H1 (cell line): ENCODE data around the gene POGK. TPM values are rescaled to one million over a fixed set of nuclear protein-coding genes. Genes with fewer than 3 reads are reported as not detected.

Experiments
- ASH2L ChIP-seq: fragments of 200-600, 300-600 bp; sonication (generic); IDR thresholded peaks from one replicate; pipeline ENCODE4 v1.7.1; 2017; ENCODE audit warnings: low read length
- BCL11A ChIP-seq, 2 experiments: IDR thresholded peaks; one replicate each; pipeline ENCODE4 v1.6.1; 2011; ENCODE audit warnings: low read depth in 2 of 2, low read length in 2 of 2, mild to moderate bottlenecking in 2 of 2
- EGR1 ChIP-seq: IDR thresholded peaks from 2 replicates; pipeline ENCODE4 v1.6.1; 2011; ENCODE audit warnings: low read depth, low read length, borderline replicate concordance
- GABPA ChIP-seq: IDR thresholded peaks from 2 replicates; pipeline ENCODE4 v1.6.1; 2011; ENCODE audit warnings: mild to moderate bottlenecking, low read length, moderate library complexity, borderline replicate concordance; ENCODE audit not compliant: insufficient read depth
- JUN ChIP-seq: IDR thresholded peaks from 2 replicates; pipeline ENCODE4 v1.6.1; 2011; ENCODE audit warnings: low read depth, mild to moderate bottlenecking, improper control_type of control experiment, low read length
- JUND ChIP-seq: IDR thresholded peaks from 2 replicates; pipeline ENCODE4 v1.6.1; 2011; ENCODE audit warnings: mild to moderate bottlenecking, improper control_type of control experiment, low read length
- KDM4A ChIP-seq: IDR thresholded peaks from one replicate; pipeline ENCODE4 v1.7.1; 2012; ENCODE audit warnings: low read depth, mild to moderate bottlenecking, moderate library complexity, low read length, inconsistent platforms; ENCODE audit not compliant: severe bottlenecking
- MAFK ChIP-seq: IDR thresholded peaks from 2 replicates; pipeline ENCODE4 v1.6.1; 2012; ENCODE audit warnings: low read depth, mild to moderate bottlenecking, improper control_type of control experiment, low read length
- POLR2A ChIP-seq, 2 experiments: IDR thresholded peaks; 1 replicate in 1 of 2; 2 replicates in 1 of 2; pipeline ENCODE4 v1.6.1; 2011; ENCODE audit warnings: low read depth in 2 of 2, low read length in 2 of 2, mild to moderate bottlenecking in 2 of 2; ENCODE audit errors: control extremely low read depth in 1 of 2
- POU5F1 ChIP-seq: IDR thresholded peaks from 2 replicates; pipeline ENCODE4 v1.6.1; 2011; ENCODE audit warnings: low read depth, mild to moderate bottlenecking, low read length, moderate library complexity
- RAD21 ChIP-seq, 2 experiments: IDR thresholded peaks in 1 of 2; conservative IDR thresholded peaks in 1 of 2; 2 replicates each; pipeline ENCODE4 v1.6.1; 2011; ENCODE audit warnings: low read depth in 2 of 2, low read length in 2 of 2, improper control_type of control experiment in 1 of 2, inconsistent platforms in 1 of 2, mild to moderate bottlenecking in 1 of 2, moderate library complexity in 1 of 2
- SAP30 ChIP-seq: fragments of 300-600 bp; sonication (generic); IDR thresholded peaks from 2 replicates; pipeline ENCODE4 v1.7.1; 2012; ENCODE audit warnings: low read length, moderate library complexity, mild to moderate bottlenecking, inconsistent platforms; ENCODE audit not compliant: insufficient read depth, insufficient replicate concordance
- SIN3A ChIP-seq, 2 experiments: IDR thresholded peaks in 1 of 2; conservative IDR thresholded peaks in 1 of 2; 2 replicates each; pipeline ENCODE4 v1.6.1; 2011 to 2012; ENCODE audit warnings: low read length in 2 of 2, improper control_type of control experiment in 1 of 2, low read depth in 1 of 2, mild to moderate bottlenecking in 1 of 2
- SIRT6 ChIP-seq: IDR thresholded peaks from one replicate; pipeline ENCODE4 v1.7.1; 2012; ENCODE audit warnings: low read length, inconsistent platforms
- SP1 ChIP-seq: IDR thresholded peaks from 2 replicates; pipeline ENCODE4 v1.6.1; 2011; ENCODE audit warnings: low read depth, low read length
- SP2 ChIP-seq: IDR thresholded peaks from 2 replicates; pipeline ENCODE4 v1.6.1; 2012; ENCODE audit warnings: mild to moderate bottlenecking, low read length, inconsistent platforms
- SRF ChIP-seq: IDR thresholded peaks from 2 replicates; pipeline ENCODE4 v1.6.1; 2011; ENCODE audit warnings: mild to moderate bottlenecking, low read depth, low read length, moderate library complexity
- YY1 ChIP-seq: IDR thresholded peaks from 2 replicates; pipeline ENCODE4 v1.6.1; 2011; ENCODE audit warnings: low read depth, mild to moderate bottlenecking, low read length
- polyA plus RNA-seq, 7 experiments: library from polyadenylated mRNA; depleted of rRNA in 3 of 7; stranded (reverse) in 5 of 7; unstranded in 2 of 7; fragments of >200 nt in 5 of 7; fragments of 200-250 nt in 2 of 7; gene quantifications; 1 replicate in 5 of 7; 2 replicates in 1 of 7; 4 replicates in 1 of 7; pipeline versions ENCODE4 v1.2.1 to v1.2.3, GENCODE V29; 2011 to 2013; ENCODE audit warnings: missing spikeins in 2 of 7, mixed read lengths in 2 of 7
- total RNA-seq: library from RNA; stranded (reverse); fragmentation: NEBNext Ultra II Directional; extraction: Animal tissue kit (Norgen Biotek cat#: 25700); gene quantifications from 2 replicates; pipeline ENCODE4 v1.2.1, GENCODE V29; 2021
- TF ChIP-seq, protein P1 (sequence below): IDR thresholded peaks from 2 replicates; pipeline ENCODE4 v1.6.1; 2012; ENCODE audit warnings: low read length, inconsistent platforms
- TF ChIP-seq, protein P2 (sequence below), 3 experiments: IDR thresholded peaks; 1 replicate in 2 of 3; 2 replicates in 1 of 3; pipeline versions ENCODE4 v1.5.1 to v1.6.1; 2011; ENCODE audit warnings: low read length in 3 of 3, mild to moderate bottlenecking in 3 of 3, inconsistent platforms in 2 of 3, low read depth in 1 of 3, moderate library complexity in 1 of 3; ENCODE audit not compliant: insufficient read depth in 1 of 3; ENCODE audit errors: control extremely low read depth in 1 of 3

POGK gene
- total and polyA plus RNA-seq, 2 of the 8 experiments (the other 6 are each of a cell fraction or from before 2014, with no cell fraction given) = 16.9 to 40.3 TPM

DNA sequence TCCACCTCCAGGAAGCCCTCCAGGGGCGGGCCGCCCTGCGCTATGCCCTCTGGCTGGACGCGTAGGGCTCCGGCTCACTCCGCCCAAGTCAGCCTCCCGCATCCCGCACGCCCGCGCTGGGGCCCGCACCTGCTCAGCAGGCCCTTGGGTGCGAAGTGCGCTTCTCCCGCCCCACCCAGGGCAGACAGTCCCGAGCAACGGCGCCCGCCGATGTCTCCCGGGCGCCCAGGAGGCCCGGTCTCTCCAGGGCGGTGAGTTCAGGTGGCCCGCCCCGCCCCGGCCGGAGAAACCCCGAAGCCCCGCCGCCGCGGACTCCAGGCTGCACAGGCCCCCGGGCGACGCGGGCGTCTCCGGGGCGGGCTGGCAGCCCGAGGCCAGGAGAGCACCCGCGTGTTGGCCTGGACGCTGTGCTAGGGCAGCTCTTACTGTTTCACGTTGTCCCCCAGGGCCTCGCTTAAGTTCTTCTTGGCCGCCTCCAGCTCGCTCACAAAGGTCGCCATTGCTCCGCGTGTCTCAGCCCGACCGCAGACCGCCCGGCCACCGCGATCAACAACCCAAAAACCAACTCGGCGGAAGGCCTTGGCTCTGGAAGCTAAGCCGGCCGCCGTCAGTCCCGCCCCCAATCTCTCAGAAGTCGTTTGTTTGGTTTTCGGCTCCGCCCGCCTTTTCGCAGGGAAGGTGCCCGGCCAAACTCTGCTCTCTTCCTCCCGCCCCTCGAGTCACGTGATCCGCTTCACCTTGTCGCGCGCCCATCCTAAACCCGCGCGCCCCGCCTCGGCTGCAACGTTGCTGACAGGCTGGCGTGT lies 36.7 kb downstream of the POGK start, which contains the start of gene TADA1 (continued):
- peak in 1 of 2 experiments; percentile 15; a peak in 1 of 4 replicates for TF ChIP-seq RAD21 (IDR thresholded peaks at IDR 0.05 in 1 of 2, conservative IDR thresholded peaks at IDR 0.05 in 1 of 2; ENCODE audit: low read depth in 2 of 2, low read length in 2 of 2)
- no peak for TF ChIP-seq POU5F1
- TF ChIP-seq SIN3A (conservative IDR thresholded peaks at IDR 0.05 in 1 of 2, IDR thresholded peaks at IDR 0.05 in 1 of 2; ENCODE audit: low read depth in 1 of 2, low read length in 2 of 2) = peak; percentile 6 to 82; a peak in 2 of 4 replicates
- no peak for TF ChIP-seq SAP30
- TF ChIP-seq JUND = no peak
- peak; percentile 91 for TF ChIP-seq YY1
- TF ChIP-seq SRF = no peak
- TF ChIP-seq, protein P1, sequence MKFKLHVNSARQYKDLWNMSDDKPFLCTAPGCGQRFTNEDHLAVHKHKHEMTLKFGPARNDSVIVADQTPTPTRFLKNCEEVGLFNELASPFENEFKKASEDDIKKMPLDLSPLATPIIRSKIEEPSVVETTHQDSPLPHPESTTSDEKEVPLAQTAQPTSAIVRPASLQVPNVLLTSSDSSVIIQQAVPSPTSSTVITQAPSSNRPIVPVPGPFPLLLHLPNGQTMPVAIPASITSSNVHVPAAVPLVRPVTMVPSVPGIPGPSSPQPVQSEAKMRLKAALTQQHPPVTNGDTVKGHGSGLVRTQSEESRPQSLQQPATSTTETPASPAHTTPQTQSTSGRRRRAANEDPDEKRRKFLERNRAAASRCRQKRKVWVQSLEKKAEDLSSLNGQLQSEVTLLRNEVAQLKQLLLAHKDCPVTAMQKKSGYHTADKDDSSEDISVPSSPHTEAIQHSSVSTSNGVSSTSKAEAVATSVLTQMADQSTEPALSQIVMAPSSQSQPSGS = no peak
- TF ChIP-seq EGR1 = no peak
- TF ChIP-seq SIRT6 = no peak
- TF ChIP-seq, protein P2, sequence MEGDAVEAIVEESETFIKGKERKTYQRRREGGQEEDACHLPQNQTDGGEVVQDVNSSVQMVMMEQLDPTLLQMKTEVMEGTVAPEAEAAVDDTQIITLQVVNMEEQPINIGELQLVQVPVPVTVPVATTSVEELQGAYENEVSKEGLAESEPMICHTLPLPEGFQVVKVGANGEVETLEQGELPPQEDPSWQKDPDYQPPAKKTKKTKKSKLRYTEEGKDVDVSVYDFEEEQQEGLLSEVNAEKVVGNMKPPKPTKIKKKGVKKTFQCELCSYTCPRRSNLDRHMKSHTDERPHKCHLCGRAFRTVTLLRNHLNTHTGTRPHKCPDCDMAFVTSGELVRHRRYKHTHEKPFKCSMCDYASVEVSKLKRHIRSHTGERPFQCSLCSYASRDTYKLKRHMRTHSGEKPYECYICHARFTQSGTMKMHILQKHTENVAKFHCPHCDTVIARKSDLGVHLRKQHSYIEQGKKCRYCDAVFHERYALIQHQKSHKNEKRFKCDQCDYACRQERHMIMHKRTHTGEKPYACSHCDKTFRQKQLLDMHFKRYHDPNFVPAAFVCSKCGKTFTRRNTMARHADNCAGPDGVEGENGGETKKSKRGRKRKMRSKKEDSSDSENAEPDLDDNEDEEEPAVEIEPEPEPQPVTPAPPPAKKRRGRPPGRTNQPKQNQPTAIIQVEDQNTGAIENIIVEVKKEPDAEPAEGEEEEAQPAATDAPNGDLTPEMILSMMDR (IDR thresholded peaks at IDR 0.05; ENCODE audit: control extremely low read depth in 1 of 3, insufficient read depth in 1 of 3, low read depth in 1 of 3, low read length in 3 of 3) = peak; percentile 11 to 27 (median 18)
- peak; percentile 56 to 87 for TF ChIP-seq POLR2A (IDR thresholded peaks at IDR 0.05; ENCODE audit: control extremely low read depth in 1 of 2, low read depth in 2 of 2, low read length in 2 of 2)
- TF ChIP-seq ASH2L = peak; percentile 95
- no peak for TF ChIP-seq JUN
- TF ChIP-seq BCL11A (IDR thresholded peaks at IDR 0.05; ENCODE audit: low read depth in 2 of 2, low read length in 2 of 2) = no peak
- TF ChIP-seq MAFK = no peak; the same call in 1 of the 2 replicates
- no peak for TF ChIP-seq GABPA
- TF ChIP-seq KDM4A = peak; percentile 85
- peak; percentile 59 for TF ChIP-seq SP1
- TF ChIP-seq SP2 = no peak
